Bronchial epithelial cell (primary cell): ENCODE results near the gene MSANTD1. TPM values are rescaled to one million over a fixed set of nuclear protein-coding genes. Genes with fewer than 3 reads are reported as not detected.

Source experiments
- DNase-seq: peaks from one replicate; pipeline ENCODE4 v3.0.0-alpha.2; 2010; ENCODE audit warnings: low read depth
- FAIRE-seq: peaks from 2 replicates; lab custom pipeline; 2011; peaks lifted over from hg19 to GRCh38; lab: Jason Lieb, UNC
- H3K27me3 ChIP-seq: 2 replicates; pipeline ENCODE4 v1.5.1; 2011; ENCODE audit warnings: low read length; ENCODE audit not compliant: control insufficient read depth, insufficient read depth
- H3K36me3 ChIP-seq: 2 replicates; pipeline ENCODE4 v1.5.1; 2011; ENCODE audit warnings: low read length; ENCODE audit not compliant: control insufficient read depth, insufficient read depth
- H3K4me3 ChIP-seq: 2 replicates; pipeline ENCODE4 v1.5.1; 2011; ENCODE audit warnings: mild to moderate bottlenecking, low read depth, low read length, control low read depth
- total RNA-seq: library from RNA; depleted of rRNA; stranded (reverse); fragments of >200 nt; gene quantifications from 2 replicates; pipeline ENCODE4 v1.2.1, GENCODE V29; 2014
- TF ChIP-seq, protein P1 (sequence below): IDR thresholded peaks from 2 replicates; pipeline ENCODE4 v1.5.1; 2011; ENCODE audit warnings: mild to moderate bottlenecking, moderate library complexity, low read length, control low read depth, inconsistent platforms; ENCODE audit not compliant: insufficient read depth, severe bottlenecking

Gene MSANTD1
- total RNA-seq, 1 donor from 2014 or later: 0.26 TPM

- FAIRE-seq: peak; percentile 32
- TF ChIP-seq, protein P1, sequence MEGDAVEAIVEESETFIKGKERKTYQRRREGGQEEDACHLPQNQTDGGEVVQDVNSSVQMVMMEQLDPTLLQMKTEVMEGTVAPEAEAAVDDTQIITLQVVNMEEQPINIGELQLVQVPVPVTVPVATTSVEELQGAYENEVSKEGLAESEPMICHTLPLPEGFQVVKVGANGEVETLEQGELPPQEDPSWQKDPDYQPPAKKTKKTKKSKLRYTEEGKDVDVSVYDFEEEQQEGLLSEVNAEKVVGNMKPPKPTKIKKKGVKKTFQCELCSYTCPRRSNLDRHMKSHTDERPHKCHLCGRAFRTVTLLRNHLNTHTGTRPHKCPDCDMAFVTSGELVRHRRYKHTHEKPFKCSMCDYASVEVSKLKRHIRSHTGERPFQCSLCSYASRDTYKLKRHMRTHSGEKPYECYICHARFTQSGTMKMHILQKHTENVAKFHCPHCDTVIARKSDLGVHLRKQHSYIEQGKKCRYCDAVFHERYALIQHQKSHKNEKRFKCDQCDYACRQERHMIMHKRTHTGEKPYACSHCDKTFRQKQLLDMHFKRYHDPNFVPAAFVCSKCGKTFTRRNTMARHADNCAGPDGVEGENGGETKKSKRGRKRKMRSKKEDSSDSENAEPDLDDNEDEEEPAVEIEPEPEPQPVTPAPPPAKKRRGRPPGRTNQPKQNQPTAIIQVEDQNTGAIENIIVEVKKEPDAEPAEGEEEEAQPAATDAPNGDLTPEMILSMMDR: no peak
- Histone ChIP-seq H3K4me3 (no peak overlapping the region), H3K36me3 (peaks cover 23% of the 10 kb centered on the region), H3K27me3 (no peaks in the 10 kb centered on the region)
- no peak for DNase-seq
These were observed 29.9 kb upstream of the MSANTD1 start for GRCh38 chr4:3218824-3219760.

- Histone ChIP-seq H3K4me3 (no peak overlapping the region), H3K36me3 (peaks cover 23% of the 10 kb centered on the region), H3K27me3 (no peaks in the 10 kb centered on the region)
- FAIRE-seq (no peak), DNase-seq (peak; percentile 7)
- TF ChIP-seq, protein P1: no peak
These were observed 29.0 kb upstream of the MSANTD1 start for GRCh38 chr4:3219761-3220475.

DNA sequence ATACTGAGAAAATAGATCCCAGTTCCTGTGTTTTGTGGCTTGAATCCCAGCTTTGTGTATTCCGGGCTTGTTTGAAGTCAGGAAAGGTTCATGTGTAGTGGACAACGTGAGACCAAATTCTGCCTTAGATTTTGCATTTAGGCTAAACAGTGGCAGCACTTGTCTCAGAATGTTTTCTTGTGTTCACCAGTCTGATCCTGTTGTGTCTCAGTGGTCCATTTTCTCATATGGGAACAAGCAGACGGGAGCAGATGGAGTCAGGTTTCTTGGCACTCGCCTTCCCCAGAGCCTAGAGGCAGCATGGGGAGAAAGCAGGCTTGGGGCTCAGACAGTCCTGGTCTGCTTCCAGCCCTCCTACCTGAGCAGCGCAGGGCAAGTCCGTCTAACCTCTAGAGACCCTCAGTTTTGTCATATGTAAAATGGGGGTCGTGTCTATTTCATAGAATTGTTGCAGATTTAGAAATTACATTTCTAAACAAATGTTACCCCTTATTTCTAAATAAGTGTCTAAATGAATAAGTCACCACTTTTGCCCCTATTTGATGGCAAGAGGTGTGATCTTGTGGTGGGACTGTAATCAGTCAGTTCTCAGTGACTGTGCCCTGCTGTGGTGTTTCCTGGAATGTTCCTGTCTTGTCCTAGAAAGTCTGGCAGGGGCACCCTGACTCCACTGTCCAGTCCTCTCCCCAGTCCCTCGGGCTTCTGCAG lies 28.3 kb upstream of the MSANTD1 start:
- DNase-seq (no peak), FAIRE-seq (peak; percentile 55)
- TF ChIP-seq, protein P1: no peak
- H3K27me3 ChIP-seq: no peaks in the 10 kb centered on the region
- no peak overlapping the region for H3K4me3 ChIP-seq
- H3K36me3 ChIP-seq: peaks cover 18% of the 10 kb centered on the region

- TF ChIP-seq, protein P1: no peak
- H3K4me3 ChIP-seq: no peak overlapping the region
- peak; percentile 50 for FAIRE-seq
- DNase-seq: no peak
- peaks cover 18% of the 10 kb centered on the region for H3K36me3 ChIP-seq
- no peaks in the 10 kb centered on the region for H3K27me3 ChIP-seq
These were observed 27.8 kb upstream of the MSANTD1 start for GRCh38 chr4:3221184-3221494.

- no peak overlapping the region for H3K4me3 ChIP-seq
- FAIRE-seq (no peak), DNase-seq (no peak)
- H3K36me3 ChIP-seq: peaks cover 18% of the 10 kb centered on the region
- TF ChIP-seq, protein P1: no peak
- no peaks in the 10 kb centered on the region for H3K27me3 ChIP-seq
These were observed 27.0 kb upstream of the MSANTD1 start for GRCh38 chr4:3221996-3222395.
